H1 (cell line): ENCODE results near the gene MAGEB1. TPM values are rescaled to one million over a fixed set of nuclear protein-coding genes. Genes with fewer than 3 reads are reported as not detected.

Source experiments
- CTCF ChIA-PET: fragments of 300-600 bp; sonication (Branson Sonifier 250); formaldehyde crosslinking; loops from one replicate; lab custom pipeline; 2021; ENCODE audit not compliant: partially characterized antibody; lab: Charles Lee
- POLR2A ChIA-PET: fragments of 300-600 bp; sonication (Branson Sonifier 250); formaldehyde crosslinking; loops from one replicate; lab custom pipeline; 2021; ENCODE audit warnings: inconsistent platforms; ENCODE audit not compliant: partially characterized antibody; lab: Charles Lee
- DNase-seq, 2 experiments: peaks; one replicate each; pipeline versions ENCODE4 v3.0.0 to v3.0.0-alpha.2; 2010 to 2022; ENCODE audit warnings: low spot score in 2 of 2, low read depth in 1 of 2, mixed read lengths in 1 of 2
- FAIRE-seq: peaks from 2 replicates; lab custom pipeline; 2011; peaks lifted over from hg19 to GRCh38; lab: Jason Lieb, UNC
- H2AFZ ChIP-seq: 2 replicates; pipeline ENCODE4 v1.8.1; 2012; ENCODE audit warnings: low read length, inconsistent platforms
- H2AK5ac ChIP-seq: 2 replicates; pipeline ENCODE4 v1.6.1; 2013; ENCODE audit warnings: low read depth, low read length
- H2BK120ac ChIP-seq: replicated peaks from 2 replicates; pipeline ENCODE3; 2013; ENCODE audit warnings: low read depth, low read length, inconsistent platforms
- H2BK12ac ChIP-seq: 2 replicates; pipeline ENCODE4 v1.6.1; 2013; ENCODE audit warnings: low read depth, low read length
- H2BK15ac ChIP-seq: 2 replicates; pipeline ENCODE4 v1.6.1; 2013; ENCODE audit warnings: low read length
- H2BK20ac ChIP-seq: 2 replicates; pipeline ENCODE4 v1.6.1; 2013; ENCODE audit warnings: low read length
- H2BK5ac ChIP-seq: 2 replicates; pipeline ENCODE4 v1.6.1; 2013; ENCODE audit warnings: low read depth, low read length
- H3K14ac ChIP-seq: 2 replicates; pipeline ENCODE4 v1.6.1; 2013; ENCODE audit warnings: inconsistent platforms; ENCODE audit not compliant: insufficient read length
- H3K18ac ChIP-seq: 2 replicates; pipeline ENCODE4 v1.6.1; 2013; ENCODE audit warnings: low read length; ENCODE audit errors: extremely low read depth
- H3K23ac ChIP-seq: 2 replicates; pipeline ENCODE4 v1.6.1; 2013; ENCODE audit warnings: inconsistent platforms; ENCODE audit not compliant: insufficient read length
- H3K23me2 ChIP-seq: 2 replicates; pipeline ENCODE4 v1.6.1; 2013; ENCODE audit warnings: low read depth, low read length
- H3K27ac ChIP-seq: 2 replicates; pipeline ENCODE4 v1.6.1; 2011; ENCODE audit warnings: low read depth, low read length, inconsistent platforms
- H3K27me3 ChIP-seq, 4 experiments: replicated peaks in 1 of 4; 1 replicate in 1 of 4; 2 replicates in 3 of 4; pipeline versions ENCODE4 v1.6.1 to v1.8.1; 2011 to 2013; ENCODE audit warnings: low read length in 3 of 4, mild to moderate bottlenecking in 3 of 4, inconsistent platforms in 2 of 4, mixed read lengths in 2 of 4, moderate library complexity in 1 of 4; ENCODE audit not compliant: control insufficient read depth in 3 of 4, insufficient read depth in 3 of 4; ENCODE audit errors: extremely low read depth in 1 of 4
- H3K36me3 ChIP-seq, 4 experiments: 2 replicates each; pipeline versions ENCODE4 v1.6.1 to v1.8.1; 2011 to 2013; ENCODE audit warnings: mild to moderate bottlenecking in 4 of 4, low read length in 3 of 4, moderate library complexity in 2 of 4, control low read depth in 1 of 4, inconsistent platforms in 1 of 4; ENCODE audit not compliant: insufficient read depth in 4 of 4, control insufficient read depth in 2 of 4
- H3K4ac ChIP-seq: replicated peaks from 2 replicates; pipeline ENCODE3; 2013; ENCODE audit warnings: low read length, low read depth, mixed read lengths, inconsistent platforms; ENCODE audit not compliant: insufficient read length
- H3K4me1 ChIP-seq, 4 experiments: replicated peaks in 1 of 4; 1 replicate in 1 of 4; 2 replicates in 3 of 4; pipeline versions ENCODE4 v1.6.1 to v1.8.1; 2011 to 2013; ENCODE audit warnings: low read length in 3 of 4, inconsistent platforms in 2 of 4, mixed read lengths in 1 of 4; ENCODE audit not compliant: insufficient read depth in 4 of 4, control insufficient read depth in 3 of 4
- H3K4me2 ChIP-seq, 2 experiments: 2 replicates each; pipeline versions ENCODE4 v1.6.1 to v1.8.1; 2011 to 2013; ENCODE audit warnings: low read depth in 2 of 2, low read length in 2 of 2, control low read depth in 1 of 2, inconsistent platforms in 1 of 2, mild to moderate bottlenecking in 1 of 2; ENCODE audit not compliant: insufficient read depth in 1 of 2
- H3K4me3 ChIP-seq, 4 experiments: fragments of 200-600, 300-600 bp in 1 of 4; sonication (generic), shearing (Covaris generic), sonication (Bioruptor Twin) in 1 of 4; 2 replicates each; pipeline versions ENCODE4 v1.5.1 to v1.8.1; 2011 to 2016; ENCODE audit warnings: low read length in 4 of 4, low read depth in 3 of 4, control low read depth in 2 of 4, inconsistent platforms in 2 of 4, mild to moderate bottlenecking in 2 of 4, mixed read lengths in 1 of 4, moderate library complexity in 1 of 4; ENCODE audit not compliant: insufficient read depth in 2 of 4; ENCODE audit errors: extremely low read depth in 1 of 4
- H3K56ac ChIP-seq: replicated peaks from 2 replicates; pipeline ENCODE3; 2013; ENCODE audit warnings: low read depth, mild to moderate bottlenecking, mixed read lengths, low read length, inconsistent platforms; ENCODE audit not compliant: insufficient read length
- H3K79me1 ChIP-seq: 2 replicates; pipeline ENCODE4 v1.6.1; 2013; ENCODE audit warnings: low read depth, low read length, control low read depth
- H3K79me2 ChIP-seq, 2 experiments: 2 replicates each; pipeline versions ENCODE4 v1.6.1 to v1.8.1; 2012 to 2013; ENCODE audit warnings: low read length in 2 of 2, mild to moderate bottlenecking in 2 of 2, inconsistent platforms in 1 of 2; ENCODE audit not compliant: insufficient read depth in 2 of 2, control insufficient read depth in 1 of 2
- H3K9ac ChIP-seq, 4 experiments: replicated peaks in 1 of 4; 1 replicate in 1 of 4; 2 replicates in 3 of 4; pipeline versions ENCODE4 v1.6.1 to v1.8.1; 2011 to 2013; ENCODE audit warnings: low read depth in 3 of 4, low read length in 3 of 4, control low read depth in 2 of 4, mild to moderate bottlenecking in 2 of 4, moderate library complexity in 2 of 4, inconsistent platforms in 1 of 4; ENCODE audit errors: extremely low read depth in 1 of 4
- H3K9me3 ChIP-seq, 2 experiments: 2 replicates each; pipeline versions ENCODE4 v1.6.1 to v1.8.1; 2012 to 2013; ENCODE audit warnings: mild to moderate bottlenecking in 2 of 2, moderate library complexity in 2 of 2, control low read depth in 1 of 2, inconsistent platforms in 1 of 2, low read depth in 1 of 2, low read length in 1 of 2, mixed read lengths in 1 of 2; ENCODE audit not compliant: insufficient read depth in 2 of 2
- H4K20me1 ChIP-seq, 2 experiments: replicated peaks in 1 of 2; 2 replicates each; pipeline versions ENCODE3 to v1.8.1; 2011 to 2013; ENCODE audit warnings: inconsistent platforms in 2 of 2, low read length in 2 of 2, mild to moderate bottlenecking in 1 of 2; ENCODE audit not compliant: insufficient read depth in 2 of 2, control insufficient read depth in 1 of 2
- H4K5ac ChIP-seq: 2 replicates; pipeline ENCODE4 v1.6.1; 2013; ENCODE audit warnings: low read length, low read depth, mixed read lengths, inconsistent platforms; ENCODE audit not compliant: insufficient read length
- H4K8ac ChIP-seq: 2 replicates; pipeline ENCODE4 v1.8.0; 2013; ENCODE audit warnings: mild to moderate bottlenecking, moderate library complexity, low read length, inconsistent platforms; ENCODE audit not compliant: insufficient read depth; ENCODE audit errors: extremely low read depth
- H4K91ac ChIP-seq: replicated peaks from 2 replicates; pipeline ENCODE3; 2013; ENCODE audit warnings: low read length, mixed read lengths, inconsistent platforms; ENCODE audit not compliant: insufficient read length
- BACH1 ChIP-seq: IDR thresholded peaks from 2 replicates; pipeline ENCODE4 v1.6.1; 2012; ENCODE audit warnings: low read length, improper control_type of control experiment
- BCL11A ChIP-seq, 2 experiments: IDR thresholded peaks; one replicate each; pipeline ENCODE4 v1.6.1; 2011; ENCODE audit warnings: low read depth in 2 of 2, low read length in 2 of 2, mild to moderate bottlenecking in 2 of 2
- CEBPB ChIP-seq: IDR thresholded peaks from 2 replicates; pipeline ENCODE4 v1.6.1; 2012; ENCODE audit warnings: low read depth, low read length
- CTCF ChIP-seq, 3 experiments: IDR thresholded peaks; 1 replicate in 2 of 3; 2 replicates in 1 of 3; pipeline versions ENCODE4 v1.5.1 to v1.6.1; 2011; ENCODE audit warnings: low read length in 3 of 3, mild to moderate bottlenecking in 3 of 3, inconsistent platforms in 2 of 3, low read depth in 1 of 3, moderate library complexity in 1 of 3; ENCODE audit not compliant: insufficient read depth in 1 of 3; ENCODE audit errors: control extremely low read depth in 1 of 3
- MAFK ChIP-seq: IDR thresholded peaks from 2 replicates; pipeline ENCODE4 v1.6.1; 2012; ENCODE audit warnings: low read depth, mild to moderate bottlenecking, improper control_type of control experiment, low read length
- RAD21 ChIP-seq, 2 experiments: IDR thresholded peaks in 1 of 2; conservative IDR thresholded peaks in 1 of 2; 2 replicates each; pipeline ENCODE4 v1.6.1; 2011; ENCODE audit warnings: low read depth in 2 of 2, low read length in 2 of 2, improper control_type of control experiment in 1 of 2, inconsistent platforms in 1 of 2, mild to moderate bottlenecking in 1 of 2, moderate library complexity in 1 of 2
- RNF2 ChIP-seq: fragments of 200-900, 300-1000 bp; sonication (generic); IDR thresholded peaks from 2 replicates; pipeline ENCODE4 v1.7.1; 2016; ENCODE audit warnings: borderline replicate concordance, low read depth, mild to moderate bottlenecking, antibody characterized with exemption, low read length; ENCODE audit not compliant: poor library complexity, severe bottlenecking; ENCODE audit errors: missing control alignments
- SIRT6 ChIP-seq: IDR thresholded peaks from one replicate; pipeline ENCODE4 v1.7.1; 2012; ENCODE audit warnings: low read length, inconsistent platforms
- TAF1 ChIP-seq: IDR thresholded peaks from 2 replicates; pipeline ENCODE4 v1.6.1; 2011; ENCODE audit warnings: mild to moderate bottlenecking, low read depth, low read length
- TCF12 ChIP-seq: IDR thresholded peaks from 2 replicates; pipeline ENCODE4 v1.6.1; 2011; ENCODE audit warnings: low read depth, mild to moderate bottlenecking, low read length
- WGBS, 2 experiments: shearing (Covaris generic) in 1 of 2; methylation state at CpG; one replicate each; pipeline versions ENCODE4 v1.1.6 to v1.1.7; 2013 to 2015; ENCODE audit warnings: low lambda C conversion rate in 2 of 2, mixed read lengths in 2 of 2, inconsistent platforms in 1 of 2, low coverage in 1 of 2, missing lambda C conversion rate in 1 of 2; ENCODE audit not compliant: insufficient replicate concordance in 2 of 2, insufficient coverage in 1 of 2, insufficient read length in 1 of 2; ENCODE audit errors: extremely low coverage in 1 of 2, missing lambda C conversion rate in 1 of 2; 5-methylcytosine and 5-hydroxymethylcytosine counted together
- polyA plus RNA-seq, 7 experiments: library from polyadenylated mRNA; depleted of rRNA in 3 of 7; stranded (reverse) in 5 of 7; unstranded in 2 of 7; fragments of >200 nt in 5 of 7; fragments of 200-250 nt in 2 of 7; gene quantifications; 1 replicate in 5 of 7; 2 replicates in 1 of 7; 4 replicates in 1 of 7; pipeline versions ENCODE4 v1.2.1 to v1.2.3, GENCODE V29; 2011 to 2013; ENCODE audit warnings: missing spikeins in 2 of 7, mixed read lengths in 2 of 7
- total RNA-seq: library from RNA; stranded (reverse); fragmentation: NEBNext Ultra II Directional; extraction: Animal tissue kit (Norgen Biotek cat#: 25700); gene quantifications from 2 replicates; pipeline ENCODE4 v1.2.1, GENCODE V29; 2021
- TF ChIP-seq, protein P1 (sequence below): IDR thresholded peaks from 2 replicates; pipeline ENCODE4 v1.6.1; 2011; ENCODE audit warnings: low read depth, mild to moderate bottlenecking, low read length; ENCODE audit not compliant: insufficient read depth

Gene MAGEB1
- total and polyA plus RNA-seq, 2 of the 8 experiments (the other 6 are each of a cell fraction or from before 2014, with no cell fraction given): 0.05 TPM; not detected in 1

- Histone ChIP-seq H3K4ac (no peak within 1 kb of the TSS), H3K9ac (no peak within 1 kb of the TSS), H3K56ac (no peak within 1 kb of the TSS), H3K4me3 (no peak within 1 kb of the TSS), H3K23ac (no peak within 1 kb of the TSS), H2BK20ac (no peak within 1 kb of the TSS), H3K79me2 (no peaks in the 10 kb centered on the region), H3K9me3 (no peaks in the 10 kb centered on the region), H3K36me3 (no peaks in the 10 kb centered on the region), H2BK15ac (no peak within 1 kb of the TSS), H3K23me2 (no peaks in the 10 kb centered on the region), H4K5ac (no peak within 1 kb of the TSS), H3K79me1 (no peaks in the 10 kb centered on the region), H3K4me1 (peaks cover 0 to 6% (median 0%) of the 10 kb centered on the region in 4 experiments; a peak in 1 of 7 replicates), H3K27ac (no peak within 1 kb of the TSS), H3K14ac (no peak within 1 kb of the TSS), H2AFZ (no peak within 1 kb of the TSS), H4K91ac (no peak within 1 kb of the TSS), H4K20me1 (no peaks in the 10 kb centered on the region), H2BK12ac (no peak within 1 kb of the TSS), H3K18ac (no peak within 1 kb of the TSS), H2BK120ac (no peak within 1 kb of the TSS), H3K4me2 (no peak within 1 kb of the TSS), H2BK5ac (no peak within 1 kb of the TSS), H4K8ac (no peak within 1 kb of the TSS), H3K27me3 (no peaks in the 10 kb centered on the region), H2AK5ac (no peak within 1 kb of the TSS)
- CTCF ChIA-PET: no interaction called here
- FAIRE-seq (no peak), DNase-seq (no peak)
- POLR2A ChIA-PET: no interaction called here
- 84% methylated on average over 3 of the region's 4 CpGs; no CpG with 5 or more reads in 1 of the 2 experiments for WGBS, 2 experiments
- TF ChIP-seq RAD21 (IDR thresholded peaks at IDR 0.05 in 1 of 2, conservative IDR thresholded peaks at IDR 0.05 in 1 of 2; ENCODE audit: low read depth in 2 of 2, low read length in 2 of 2) (no peak), RNF2 (no peak), TAF1 (no peak), MAFK (no peak), TCF12 (no peak), SIRT6 (no peak), BCL11A (IDR thresholded peaks at IDR 0.05; ENCODE audit: low read depth in 2 of 2, low read length in 2 of 2) (no peak), CEBPB (no peak), BACH1 (no peak), CTCF (IDR thresholded peaks at IDR 0.05; ENCODE audit: control extremely low read depth in 1 of 3, insufficient read depth in 1 of 3, low read depth in 1 of 3, low read length in 3 of 3) (no peak)
- TF ChIP-seq, protein P1, sequence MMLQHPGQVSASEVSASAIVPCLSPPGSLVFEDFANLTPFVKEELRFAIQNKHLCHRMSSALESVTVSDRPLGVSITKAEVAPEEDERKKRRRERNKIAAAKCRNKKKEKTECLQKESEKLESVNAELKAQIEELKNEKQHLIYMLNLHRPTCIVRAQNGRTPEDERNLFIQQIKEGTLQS: no peak
Observed at GRCh38 chrX:30230395-30230794, 16.6 kb upstream of the MAGEB1 start, which contains the start of gene MAGEB3. Gene MAGEB3 (plus strand): TSS chrX:30230657. CDS start chrX:30235925, 5,268 bp downstream.
